ENCODE data around the gene RSPH4A.
"Not testable (repeated sequence)": the region's sequence is repeated elsewhere in the genome, so short reads cannot be mapped to it uniquely, and the experiment has no call there.

RSPH4A gene

DNA sequence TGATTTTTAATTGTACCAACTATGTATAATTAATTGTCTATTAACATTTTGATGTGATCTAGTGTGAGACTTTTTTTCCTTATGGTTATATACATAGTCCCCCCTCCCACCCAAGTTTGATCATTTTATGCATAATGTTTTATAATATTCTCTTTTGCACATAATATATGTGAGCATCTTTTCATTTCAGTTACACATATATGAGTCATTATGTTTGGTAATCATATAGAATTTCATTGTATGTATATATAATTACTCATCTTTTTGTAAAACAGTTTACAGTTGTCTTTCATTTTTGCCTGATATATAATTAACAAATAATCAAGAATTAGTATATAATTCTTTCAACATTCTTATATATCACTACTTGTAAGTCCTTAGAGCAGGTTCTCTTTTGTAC lies 30.0 kb upstream of the RSPH4A start:
- H3K9me3 ChIP-seq (ENCODE audit: insufficient read depth, low read depth, low read length), result no peaks in the 10 kb centered on the region
- no peak overlapping the region for H3K4me3 ChIP-seq (ENCODE audit: low read length)
- peaks cover 55% of the 10 kb centered on the region for H3K36me3 ChIP-seq (ENCODE audit: insufficient read depth, low read depth, low read length)
- H3K27me3 ChIP-seq (ENCODE audit: insufficient read depth, low read length), result no peaks in the 10 kb centered on the region
- H3K4me1 ChIP-seq (ENCODE audit: insufficient read depth, low read length), result no peaks in the 10 kb centered on the region
- H3K9ac ChIP-seq (ENCODE audit: low read depth, low read length), result no peak overlapping the region
- H3K27ac ChIP-seq (ENCODE audit: low read length), result no peak overlapping the region

DNA sequence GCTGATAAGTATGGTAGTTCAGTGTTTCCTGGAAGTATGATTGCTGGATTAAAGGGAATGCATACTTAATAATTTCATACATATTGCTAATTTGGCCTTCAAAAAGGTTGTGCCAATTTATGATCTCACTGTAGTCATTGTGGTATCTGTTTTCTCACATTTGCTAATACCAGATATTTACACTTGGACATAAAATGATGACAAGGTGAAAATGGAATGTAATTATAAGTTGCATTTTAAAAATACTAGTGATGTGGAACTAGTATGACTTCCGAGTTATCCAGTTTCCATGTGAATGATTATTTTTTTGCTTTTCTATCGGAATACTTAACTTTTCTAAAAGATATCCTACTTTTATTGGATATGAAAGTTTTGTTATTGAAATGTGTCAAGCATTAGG lies 29.5 kb upstream of the RSPH4A start:
- no peaks in the 10 kb centered on the region for H3K9me3 ChIP-seq (ENCODE audit: insufficient read depth, low read depth, low read length)
- H3K36me3 ChIP-seq (ENCODE audit: insufficient read depth, low read depth, low read length), result peaks cover 55% of the 10 kb centered on the region
- H3K4me3 ChIP-seq (ENCODE audit: low read length), result no peak overlapping the region
- no peak overlapping the region for H3K27ac ChIP-seq (ENCODE audit: low read length)
- H3K9ac ChIP-seq (ENCODE audit: low read depth, low read length), result no peak overlapping the region
- H3K4me1 ChIP-seq (ENCODE audit: insufficient read depth, low read length), result no peaks in the 10 kb centered on the region
- H3K27me3 ChIP-seq (ENCODE audit: insufficient read depth, low read length), result no peaks in the 10 kb centered on the region

DNA sequence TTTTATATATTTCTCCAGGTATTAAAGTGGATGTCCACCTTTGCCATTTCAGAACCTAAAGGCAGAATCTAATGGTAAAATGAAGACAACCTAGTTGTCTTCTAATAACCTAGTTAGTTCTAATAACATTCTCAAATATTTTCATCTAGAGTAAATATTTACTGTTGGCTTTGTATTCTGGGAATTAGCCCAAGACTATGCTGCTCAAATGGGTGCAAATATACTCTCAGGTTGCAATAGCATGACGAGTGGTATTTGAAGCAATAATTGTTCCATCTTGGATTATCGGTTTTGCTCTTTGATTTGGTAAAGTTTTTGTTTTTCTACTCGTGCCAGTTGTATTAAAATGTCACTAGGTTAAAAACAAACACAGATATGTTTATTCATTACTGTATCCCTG lies 21.0 kb upstream of the RSPH4A start:
- H3K27ac ChIP-seq (ENCODE audit: low read length), result no peak overlapping the region

DNA sequence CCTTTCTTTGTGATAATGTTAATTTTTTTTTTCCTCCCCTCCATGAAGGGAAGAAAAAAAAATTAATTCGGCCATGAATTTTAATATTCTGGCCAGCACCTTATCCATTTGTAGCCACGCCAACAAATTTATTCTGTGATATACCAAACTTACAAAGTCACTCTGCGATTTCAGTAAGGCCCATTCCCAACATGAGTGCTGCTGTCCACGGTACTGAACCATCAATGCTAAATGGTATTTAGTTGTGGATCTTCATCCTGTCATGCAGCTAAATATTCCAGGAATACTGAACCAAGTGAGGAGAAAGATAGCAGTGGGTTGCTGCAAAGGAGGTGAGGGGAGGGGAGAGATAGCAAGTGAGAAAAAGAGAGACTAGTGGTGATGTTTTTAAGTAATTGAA lies 19.5 kb upstream of the RSPH4A start:
- Histone ChIP-seq H3K27ac (ENCODE audit: low read length) (no peak overlapping the region), H3K4me3 (ENCODE audit: low read length) (no peak overlapping the region), H3K27me3 (ENCODE audit: insufficient read depth, low read length) (no peaks in the 10 kb centered on the region), H3K9me3 (ENCODE audit: insufficient read depth, low read depth, low read length) (no peaks in the 10 kb centered on the region), H3K36me3 (ENCODE audit: insufficient read depth, low read depth, low read length) (peaks cover 23% of the 10 kb centered on the region), H3K9ac (ENCODE audit: low read depth, low read length) (no peak overlapping the region), H3K4me1 (ENCODE audit: insufficient read depth, low read length) (no peaks in the 10 kb centered on the region)

More for the DNA sequence above, 21.0 kb upstream of the RSPH4A start:
- Histone ChIP-seq H3K36me3 (ENCODE audit: insufficient read depth, low read depth, low read length) (peaks cover 39% of the 10 kb centered on the region), H3K27me3 (ENCODE audit: insufficient read depth, low read length) (no peaks in the 10 kb centered on the region), H3K4me1 (ENCODE audit: insufficient read depth, low read length) (no peaks in the 10 kb centered on the region), H3K9me3 (ENCODE audit: insufficient read depth, low read depth, low read length) (no peaks in the 10 kb centered on the region), H3K4me3 (ENCODE audit: low read length) (no peak overlapping the region), H3K9ac (ENCODE audit: low read depth, low read length) (no peak overlapping the region)

DNA sequence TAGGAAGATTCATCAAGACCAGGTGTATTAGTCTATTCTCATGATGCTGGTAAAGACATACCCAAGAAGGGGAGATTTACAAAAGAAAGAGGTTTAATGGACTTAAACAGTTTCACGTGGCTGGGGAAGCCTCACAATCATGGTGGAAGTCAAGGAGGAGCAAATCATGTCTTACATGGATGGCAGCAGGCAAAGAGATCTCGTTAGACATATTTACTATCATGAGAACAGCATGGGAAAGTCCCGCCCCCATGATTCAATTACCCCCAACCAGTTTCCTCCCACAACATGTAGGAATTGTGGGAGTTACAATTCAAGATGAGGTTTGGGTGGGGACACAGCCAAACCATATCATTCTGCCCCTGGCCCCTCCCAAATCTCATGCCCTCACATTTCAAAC lies 12.4 kb upstream of the RSPH4A start:
- H3K9me3 ChIP-seq (ENCODE audit: insufficient read depth, low read depth, low read length); H3K4me3 ChIP-seq (ENCODE audit: low read length); H3K4me1 ChIP-seq (ENCODE audit: insufficient read depth, low read length): not testable (repeated sequence)

DNA sequence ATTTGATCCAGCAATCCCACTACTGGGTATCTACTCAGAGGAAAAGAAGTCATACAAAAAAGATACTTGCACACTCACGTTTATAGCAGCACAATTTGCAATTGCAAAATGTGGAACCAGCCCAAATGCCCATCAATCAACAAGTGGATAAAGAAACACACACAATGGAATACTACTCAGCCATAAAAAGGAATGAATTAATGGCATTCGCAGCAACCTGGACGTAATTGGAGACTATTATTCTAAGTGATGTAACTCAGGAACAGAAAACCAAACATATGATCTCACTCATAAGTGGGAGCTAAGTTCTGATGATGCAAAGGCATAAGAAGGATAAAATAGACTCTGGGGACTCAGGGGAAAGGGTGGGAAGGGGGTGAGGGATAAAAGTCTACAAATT lies 11.4 kb upstream of the RSPH4A start:
- not testable (repeated sequence) for H3K27me3 ChIP-seq (ENCODE audit: insufficient read depth, low read length); H3K9ac ChIP-seq (ENCODE audit: low read depth, low read length); H3K4me1 ChIP-seq (ENCODE audit: insufficient read depth, low read length); H3K9me3 ChIP-seq (ENCODE audit: insufficient read depth, low read depth, low read length); H3K4me3 ChIP-seq (ENCODE audit: low read length); H3K36me3 ChIP-seq (ENCODE audit: insufficient read depth, low read depth, low read length); H3K27ac ChIP-seq (ENCODE audit: low read length)

More for the DNA sequence above, 12.4 kb upstream of the RSPH4A start:
- not testable (repeated sequence) for H3K27ac ChIP-seq (ENCODE audit: low read length); H3K9ac ChIP-seq (ENCODE audit: low read depth, low read length); H3K27me3 ChIP-seq (ENCODE audit: insufficient read depth, low read length); H3K36me3 ChIP-seq (ENCODE audit: insufficient read depth, low read depth, low read length)

DNA sequence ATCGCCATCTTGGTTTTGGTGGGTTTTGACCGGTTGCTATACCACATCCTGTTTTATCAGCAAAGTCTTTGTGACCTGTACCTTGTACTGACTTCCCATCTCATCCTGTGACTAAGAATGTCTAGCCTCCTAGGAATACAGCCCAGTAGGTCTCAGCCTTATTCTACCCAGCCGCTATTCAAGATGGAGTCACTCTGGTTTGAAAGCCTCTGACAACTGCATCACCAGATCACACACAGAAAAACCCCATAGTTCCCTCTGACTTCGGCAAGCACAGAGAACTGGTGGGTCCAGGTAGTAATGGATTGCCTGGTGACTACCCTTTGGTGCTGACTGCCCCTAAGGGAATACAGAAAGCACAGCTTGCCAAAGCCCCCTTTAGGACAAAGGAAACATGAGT lies 10.3 kb upstream of the RSPH4A start:
- no peaks in the 10 kb centered on the region for H3K36me3 ChIP-seq (ENCODE audit: insufficient read depth, low read depth, low read length)
- H3K4me3 ChIP-seq (ENCODE audit: low read length), result no peak overlapping the region
- H3K9me3 ChIP-seq (ENCODE audit: insufficient read depth, low read depth, low read length), result no peaks in the 10 kb centered on the region
- no peaks in the 10 kb centered on the region for H3K27me3 ChIP-seq (ENCODE audit: insufficient read depth, low read length)
- H3K9ac ChIP-seq (ENCODE audit: low read depth, low read length), result no peak overlapping the region
- H3K4me1 ChIP-seq (ENCODE audit: insufficient read depth, low read length), result peaks cover 2% of the 10 kb centered on the region; the same call in 1 of the 2 replicates
- H3K27ac ChIP-seq (ENCODE audit: low read length), result no peak overlapping the region

DNA sequence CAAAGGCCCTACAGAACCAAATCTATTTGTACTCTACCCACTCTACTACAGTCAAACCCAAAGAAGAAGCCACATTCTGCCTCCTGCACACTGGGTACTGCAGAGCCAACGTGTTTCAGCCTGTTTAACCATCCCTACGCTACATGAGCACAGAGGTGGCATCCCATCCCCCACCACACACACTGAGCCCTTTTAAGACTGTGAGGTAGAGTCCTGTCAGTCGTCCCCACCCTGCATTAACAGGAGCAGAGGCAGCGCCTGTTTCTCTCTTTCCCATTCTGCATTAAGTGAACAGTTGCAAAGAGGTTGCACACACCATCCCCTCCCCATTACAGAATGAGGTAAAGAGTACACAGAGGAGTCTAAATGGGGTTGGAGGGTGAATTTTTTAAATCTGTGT lies 5.2 kb upstream of the RSPH4A start:
- no peak overlapping the region for H3K9ac ChIP-seq (ENCODE audit: low read depth, low read length)
- no peaks in the 10 kb centered on the region for H3K36me3 ChIP-seq (ENCODE audit: insufficient read depth, low read depth, low read length)
- no peak overlapping the region for H3K4me3 ChIP-seq (ENCODE audit: low read length)
- no peak overlapping the region for H3K27ac ChIP-seq (ENCODE audit: low read length)
- H3K9me3 ChIP-seq (ENCODE audit: insufficient read depth, low read depth, low read length), result no peaks in the 10 kb centered on the region
- peaks cover 8% of the 10 kb centered on the region; the same call in 1 of the 2 replicates for H3K4me1 ChIP-seq (ENCODE audit: insufficient read depth, low read length)
- H3K27me3 ChIP-seq (ENCODE audit: insufficient read depth, low read length), result no peaks in the 10 kb centered on the region

DNA sequence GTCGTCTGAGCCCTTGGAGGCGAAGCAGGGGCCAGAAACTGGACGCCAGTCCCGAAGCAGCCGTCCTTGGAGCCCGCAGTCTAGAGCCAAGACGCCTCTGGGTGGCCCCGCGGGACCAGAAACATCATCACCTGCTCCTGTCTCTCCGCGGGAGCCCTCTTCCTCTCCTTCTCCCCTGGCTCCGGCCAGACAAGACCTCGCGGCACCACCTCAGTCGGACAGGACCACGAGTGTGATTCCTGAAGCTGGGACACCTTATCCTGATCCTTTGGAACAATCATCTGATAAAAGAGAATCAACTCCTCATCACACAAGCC lies 416 bp downstream of the RSPH4A start:
- Histone ChIP-seq H3K4me3 (ENCODE audit: low read length) (peak overlapping the region; percentile 80), H3K27me3 (ENCODE audit: insufficient read depth, low read length) (peaks cover 19% of the 10 kb centered on the region), H3K9ac (ENCODE audit: low read depth, low read length) (no peak overlapping the region; the same call in 1 of the 2 replicates), H3K9me3 (ENCODE audit: insufficient read depth, low read depth, low read length) (no peaks in the 10 kb centered on the region), H3K36me3 (ENCODE audit: insufficient read depth, low read depth, low read length) (no peaks in the 10 kb centered on the region), H3K4me1 (ENCODE audit: insufficient read depth, low read length) (no peaks in the 10 kb centered on the region; the same call in 1 of the 2 replicates), H3K27ac (ENCODE audit: low read length) (no peak overlapping the region)

- H3K9ac ChIP-seq (ENCODE audit: low read depth, low read length), result no peak overlapping the region
- H3K27me3 ChIP-seq (ENCODE audit: insufficient read depth, low read length), result no peaks in the 10 kb centered on the region
- no peak overlapping the region for H3K27ac ChIP-seq (ENCODE audit: low read length)
- no peak overlapping the region for H3K4me3 ChIP-seq (ENCODE audit: low read length)
- H3K36me3 ChIP-seq (ENCODE audit: insufficient read depth, low read depth, low read length), result no peaks in the 10 kb centered on the region
- no peaks in the 10 kb centered on the region for H3K9me3 ChIP-seq (ENCODE audit: insufficient read depth, low read depth, low read length)
- H3K4me1 ChIP-seq (ENCODE audit: insufficient read depth, low read length), result no peaks in the 10 kb centered on the region
These were observed 7.9 kb downstream of the RSPH4A start for GRCh38 chr6:116624036-116624805.

- Histone ChIP-seq H3K4me3 (ENCODE audit: low read length) (no peak overlapping the region), H3K9me3 (ENCODE audit: insufficient read depth, low read depth, low read length) (no peaks in the 10 kb centered on the region), H3K27ac (ENCODE audit: low read length) (no peak overlapping the region), H3K9ac (ENCODE audit: low read depth, low read length) (no peak overlapping the region), H3K4me1 (ENCODE audit: insufficient read depth, low read length) (no peaks in the 10 kb centered on the region), H3K36me3 (ENCODE audit: insufficient read depth, low read depth, low read length) (no peaks in the 10 kb centered on the region), H3K27me3 (ENCODE audit: insufficient read depth, low read length) (no peaks in the 10 kb centered on the region)
These were observed 9.6 kb downstream of the RSPH4A start for GRCh38 chr6:116625872-116626271.

- no peaks in the 10 kb centered on the region for H3K4me1 ChIP-seq (ENCODE audit: insufficient read depth, low read length)
- no peaks in the 10 kb centered on the region for H3K27me3 ChIP-seq (ENCODE audit: insufficient read depth, low read length)
- no peaks in the 10 kb centered on the region for H3K9me3 ChIP-seq (ENCODE audit: insufficient read depth, low read depth, low read length)
- H3K36me3 ChIP-seq (ENCODE audit: insufficient read depth, low read depth, low read length), result no peaks in the 10 kb centered on the region
- no peak overlapping the region for H3K27ac ChIP-seq (ENCODE audit: low read length)
- no peak overlapping the region for H3K4me3 ChIP-seq (ENCODE audit: low read length)
- no peak overlapping the region for H3K9ac ChIP-seq (ENCODE audit: low read depth, low read length)
These were observed 13.3 kb downstream of the RSPH4A start for GRCh38 chr6:116629563-116629981.

Measured in iPS-20b (cell line).